Naive B cell (primary cell): ENCODE results near the gene TPM4. TPM values are rescaled to one million over a fixed set of nuclear protein-coding genes. Genes with fewer than 3 reads are reported as not detected.
"Not testable (repeated sequence)": the region's sequence is repeated elsewhere in the genome, so short reads cannot be mapped to it uniquely, and the experiment has no call there.

Source experiments
- ATAC-seq, 2 donors: fragments of 150-1000 bp; cut with Tn5 transposase; 2 replicates each; pipeline ENCODE4 v1.10.0; 2021; ENCODE audit warnings: low read depth in 2 of 2, mild to moderate bottlenecking in 2 of 2, moderate library complexity in 2 of 2
- DNase-seq: peaks from one replicate; pipeline ENCODE4 v3.0.0; 2022
- H3K27ac Mint-ChIP-seq, 6 donors: one replicate each; pipeline ENCODE4 v1.8.0; 2020 to 2022; ENCODE audit warnings: mild to moderate bottlenecking in 6 of 6, mixed read lengths in 6 of 6, moderate library complexity in 5 of 6, inconsistent platforms in 2 of 6
- H3K27me3 Mint-ChIP-seq, 3 donors: one replicate each; pipeline ENCODE4 v1.8.0; 2021 to 2022; ENCODE audit warnings: mixed read lengths in 3 of 3, mild to moderate bottlenecking in 1 of 3
- H3K36me3 Mint-ChIP-seq, 2 donors: one replicate each; pipeline ENCODE4 v1.8.0; 2020 to 2022; ENCODE audit warnings: mixed read lengths in 2 of 2, inconsistent platforms in 1 of 2, mild to moderate bottlenecking in 1 of 2
- H3K4me1 Mint-ChIP-seq, 3 donors: one replicate each; pipeline ENCODE4 v1.8.0; 2020 to 2022; ENCODE audit warnings: mixed read lengths in 3 of 3, inconsistent platforms in 1 of 3, mild to moderate bottlenecking in 1 of 3, moderate library complexity in 1 of 3
- H3K4me3 Mint-ChIP-seq, 8 donors: one replicate each; pipeline ENCODE4 v1.8.0; 2020 to 2022; ENCODE audit warnings: mild to moderate bottlenecking in 8 of 8, mixed read lengths in 8 of 8, moderate library complexity in 8 of 8, inconsistent platforms in 2 of 8
- H3K9me3 Mint-ChIP-seq, 7 donors: one replicate each; pipeline ENCODE4 v1.8.0; 2020 to 2022; ENCODE audit warnings: mixed read lengths in 7 of 7, mild to moderate bottlenecking in 5 of 7, inconsistent platforms in 2 of 7, moderate library complexity in 1 of 7
- polyA plus RNA-seq, 6 donors: library from polyadenylated mRNA; unstranded; fragments of 300-500 nt; fragmentation: Illumina TruSeq; gene quantifications; one replicate each; pipeline ENCODE4 v1.2.3, GENCODE V29; 2021; ENCODE audit warnings: low read depth in 6 of 6

TPM4 gene
- polyA plus RNA-seq, 6 donors from 2014 or later = 53.6 to 85.7 (median 76.7) TPM

DNA sequence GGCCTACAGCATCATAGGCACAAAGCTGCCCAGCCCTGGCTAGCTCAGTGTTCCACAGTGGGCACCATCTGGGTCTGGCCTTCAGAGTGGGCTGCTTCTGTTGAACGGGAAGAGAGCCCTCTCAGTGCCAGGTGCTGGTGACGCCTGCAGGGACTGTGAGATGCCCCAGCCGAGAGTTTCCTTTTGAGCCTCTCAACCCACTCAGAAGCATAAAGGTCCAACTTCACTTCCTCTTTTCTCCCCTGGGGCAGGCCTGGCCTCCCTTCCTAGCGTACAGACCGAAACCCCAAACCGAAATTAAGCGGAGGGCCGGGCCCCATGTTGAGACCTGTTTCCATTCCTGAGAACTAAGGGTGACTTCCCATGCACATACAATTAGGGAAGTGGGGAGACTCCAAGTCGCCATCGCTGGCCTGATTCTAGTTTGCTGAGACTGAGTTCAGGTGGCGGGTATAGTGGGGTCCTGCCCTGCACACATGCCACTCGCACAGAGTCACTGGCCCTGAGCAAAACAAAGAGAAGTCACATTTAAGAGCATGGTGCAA lies 42.3 kb downstream of the TPM4 start:
- Mint-ChIP-seq H3K27me3 (no peaks in the 10 kb centered on the region), H3K4me1 (peaks cover 46 to 63% (median 53%) of the 10 kb centered on the region in 3 donors), H3K9me3 (no peaks in the 10 kb centered on the region), H3K36me3 (no peaks in the 10 kb centered on the region), H3K4me3 (peak overlapping the region; percentile 79 to 92 (median 82)), H3K27ac (peak overlapping the region; percentile 94 to 99 (median 98))
- ATAC-seq = peak; percentile 93 to 95
- peak; percentile 91 for DNase-seq

DNA sequence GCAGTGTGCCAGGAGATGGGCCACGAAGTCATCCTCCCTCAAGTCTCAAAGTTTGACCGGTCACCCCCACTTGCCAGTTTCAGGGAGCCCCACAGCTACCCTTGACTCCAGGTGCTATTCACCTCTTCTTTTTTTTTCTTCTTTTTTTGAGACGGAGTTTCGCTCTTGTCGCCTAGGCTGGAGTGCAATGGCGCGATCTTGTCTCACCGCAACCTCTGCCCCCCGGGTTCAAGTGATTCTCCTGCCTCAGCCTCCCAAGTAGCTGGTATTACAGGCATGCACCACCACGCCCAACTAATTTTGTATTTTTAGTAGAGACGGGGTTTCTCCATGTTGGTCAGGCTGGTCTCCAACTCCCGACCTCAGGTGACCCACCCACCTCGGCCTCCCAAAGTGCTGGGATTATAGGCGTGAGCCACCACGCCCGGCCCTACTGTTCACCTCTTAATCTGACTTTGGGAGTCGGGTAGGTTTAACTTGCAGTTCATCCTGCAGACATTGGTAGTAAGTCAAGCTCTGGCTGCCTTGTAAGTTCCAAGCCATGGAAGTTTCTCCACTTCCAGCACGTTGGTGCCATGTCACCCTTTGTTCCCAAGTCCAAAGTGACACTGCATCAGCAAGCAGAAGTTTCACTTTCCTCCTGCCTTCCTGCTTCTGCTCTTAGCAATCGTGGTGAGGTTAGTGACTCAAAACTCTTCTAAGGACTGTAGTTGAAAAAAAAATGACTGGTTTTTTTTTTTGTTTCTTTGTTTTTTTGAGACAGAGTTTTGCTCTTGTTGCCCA lies 43.0 kb downstream of the TPM4 start:
- Mint-ChIP-seq H3K4me3 (peak overlapping the region; percentile 79 to 92 (median 84)), H3K27ac (peak overlapping the region; percentile 94 to 99 (median 98)), H3K4me1 (peaks cover 43 to 64% (median 51%) of the 10 kb centered on the region in 3 donors)
- ATAC-seq, H3K27me3 Mint-ChIP-seq, H3K36me3 Mint-ChIP-seq, H3K9me3 Mint-ChIP-seq: not testable (repeated sequence)
- peak; percentile 41 for DNase-seq

- H3K27ac Mint-ChIP-seq = peak overlapping the region in 2 of 6 donors; percentile 94 to 98
- H3K9me3 Mint-ChIP-seq = no peaks in the 10 kb centered on the region
- H3K36me3 Mint-ChIP-seq = peaks cover 0 to 8% of the 10 kb centered on the region in 2 donors
- H3K4me1 Mint-ChIP-seq = peaks cover 36 to 47% (median 46%) of the 10 kb centered on the region in 3 donors
- ATAC-seq (no peak), DNase-seq (no peak)
- peak overlapping the region in 1 of 8 donors; percentile 15 for H3K4me3 Mint-ChIP-seq
- no peaks in the 10 kb centered on the region for H3K27me3 Mint-ChIP-seq
Observed at GRCh38 chr19:16121141-16121540, 44.8 kb downstream of the TPM4 start.

- Mint-ChIP-seq H3K27ac (peak overlapping the region in 2 of 6 donors; percentile 39 to 66), H3K4me3 (peak overlapping the region in 1 of 8 donors; percentile 21), H3K9me3 (no peaks in the 10 kb centered on the region), H3K36me3 (peaks cover 0 to 8% of the 10 kb centered on the region in 2 donors), H3K4me1 (peaks cover 34 to 42% (median 41%) of the 10 kb centered on the region in 3 donors), H3K27me3 (no peaks in the 10 kb centered on the region)
- ATAC-seq (no peak), DNase-seq (no peak)
Observed at GRCh38 chr19:16121967-16122366, 45.7 kb downstream of the TPM4 start.

GRCh38 chr19:16124953-16125352 lies 48.7 kb downstream of the TPM4 start:
- H3K27me3 Mint-ChIP-seq = no peaks in the 10 kb centered on the region
- H3K4me3 Mint-ChIP-seq = no peak overlapping the region
- no peaks in the 10 kb centered on the region for H3K9me3 Mint-ChIP-seq
- peak overlapping the region in 1 of 6 donors; percentile 73 for H3K27ac Mint-ChIP-seq
- peaks cover 11 to 20% (median 12%) of the 10 kb centered on the region in 3 donors for H3K4me1 Mint-ChIP-seq
- no peak for DNase-seq
- peaks cover under 1 to 24% of the 10 kb centered on the region in 2 donors for H3K36me3 Mint-ChIP-seq
- no peak for ATAC-seq

GRCh38 chr19:16125737-16126495 lies 49.6 kb downstream of the TPM4 start:
- peaks cover 4 to 31% of the 10 kb centered on the region in 2 donors for H3K36me3 Mint-ChIP-seq
- H3K27ac Mint-ChIP-seq = no peak overlapping the region
- no peaks in the 10 kb centered on the region for H3K27me3 Mint-ChIP-seq
- no peak for DNase-seq
- peaks cover 6 to 18% (median 15%) of the 10 kb centered on the region in 3 donors for H3K4me1 Mint-ChIP-seq
- no peak overlapping the region for H3K4me3 Mint-ChIP-seq
- peaks cover 0 to 2% (median 0%) of the 10 kb centered on the region in 7 donors for H3K9me3 Mint-ChIP-seq
- no peak for ATAC-seq

GRCh38 chr19:16127080-16127479 lies 50.8 kb downstream of the TPM4 start:
- H3K4me3 Mint-ChIP-seq = no peak overlapping the region
- peaks cover 14 to 42% of the 10 kb centered on the region in 2 donors for H3K36me3 Mint-ChIP-seq
- no peak overlapping the region for H3K27ac Mint-ChIP-seq
- DNase-seq (no peak), ATAC-seq (no peak)
- H3K4me1 Mint-ChIP-seq = peaks cover 13 to 22% (median 14%) of the 10 kb centered on the region in 3 donors
- H3K27me3 Mint-ChIP-seq = no peaks in the 10 kb centered on the region
- peaks cover 0 to 11% (median 0%) of the 10 kb centered on the region in 7 donors for H3K9me3 Mint-ChIP-seq

GRCh38 chr19:16127776-16128371 lies 51.6 kb downstream of the TPM4 start:
- H3K4me3 Mint-ChIP-seq = no peak overlapping the region
- no peaks in the 10 kb centered on the region for H3K27me3 Mint-ChIP-seq
- ATAC-seq = no peak
- peaks cover 14 to 50% of the 10 kb centered on the region in 2 donors for H3K36me3 Mint-ChIP-seq
- no peak overlapping the region for H3K27ac Mint-ChIP-seq
- peaks cover 13 to 22% (median 14%) of the 10 kb centered on the region in 3 donors for H3K4me1 Mint-ChIP-seq
- DNase-seq = no peak
- H3K9me3 Mint-ChIP-seq = peaks cover 0 to 11% (median 0%) of the 10 kb centered on the region in 7 donors

DNA sequence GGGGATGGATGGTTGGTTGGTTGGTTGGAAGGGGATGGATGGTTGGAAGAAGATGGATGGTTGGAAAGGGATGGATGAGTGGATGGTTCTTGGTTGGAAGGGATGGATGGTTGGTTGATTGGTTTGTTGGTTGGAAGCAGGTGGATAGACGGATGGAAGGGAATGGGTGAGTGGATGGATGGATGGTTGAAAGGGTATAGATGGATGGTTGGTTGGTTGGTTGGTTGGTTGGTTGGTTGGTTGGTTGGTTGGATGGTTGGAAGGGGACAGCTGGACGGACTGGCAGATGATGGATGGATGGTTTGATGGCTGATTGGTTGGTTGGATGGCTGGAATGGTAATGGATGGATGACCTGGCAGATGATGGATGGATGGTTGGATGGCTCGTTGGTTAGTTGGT lies 55.4 kb downstream of the TPM4 start:
- Mint-ChIP-seq H3K4me1 (peaks cover 9 to 31% (median 25%) of the 10 kb centered on the region in 3 donors), H3K27ac (peak overlapping the region in 4 of 6 donors; percentile 5 to 40 (median 30)), H3K36me3 (peaks cover 21 to 52% of the 10 kb centered on the region in 2 donors), H3K27me3 (no peaks in the 10 kb centered on the region), H3K9me3 (peaks cover 0 to 11% (median 0%) of the 10 kb centered on the region in 7 donors), H3K4me3 (peak overlapping the region in 2 of 8 donors; percentile 1 to 61)
- ATAC-seq (no peak), DNase-seq (no peak)

DNA sequence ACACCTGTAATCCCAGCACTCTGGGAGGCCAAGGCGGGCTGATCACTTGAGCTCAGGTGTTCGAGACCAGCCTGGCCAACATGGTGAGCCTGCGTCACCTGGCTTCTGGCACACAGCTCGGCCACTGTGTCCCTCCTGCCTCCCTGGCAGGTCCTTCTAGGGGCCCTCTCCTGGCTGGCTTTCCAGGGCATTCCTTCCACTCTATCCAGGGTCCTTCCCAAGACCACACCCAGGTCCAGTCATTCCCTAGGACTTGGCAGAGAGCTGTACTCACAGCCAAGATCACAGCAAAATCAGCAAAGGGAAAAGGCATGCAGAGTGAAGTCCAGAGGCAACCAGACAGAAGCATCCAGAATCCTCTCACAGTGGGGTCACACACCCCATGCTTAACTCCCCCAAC lies 57.5 kb downstream of the TPM4 start:
- peaks cover 0 to 11% (median 0%) of the 10 kb centered on the region in 7 donors for H3K9me3 Mint-ChIP-seq

DNA sequence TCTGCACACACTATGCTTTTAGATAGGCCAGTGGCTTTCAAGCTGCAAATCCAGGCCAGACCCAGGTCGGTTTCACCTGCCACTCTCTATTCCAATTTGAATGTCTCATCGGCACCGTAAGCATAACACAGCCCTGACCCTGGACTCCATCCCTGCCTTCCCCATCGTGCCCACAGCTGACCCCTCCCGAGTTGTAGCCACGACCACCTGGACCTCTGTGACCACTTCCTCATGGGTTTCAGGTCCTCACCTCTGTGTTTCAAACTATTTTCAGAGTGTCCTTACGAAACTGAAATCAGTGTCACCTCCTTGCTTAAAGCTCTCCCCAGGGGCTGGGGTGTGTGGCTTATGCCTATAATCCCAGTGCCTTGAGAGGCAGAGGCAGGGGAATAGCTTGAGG lies 58.2 kb downstream of the TPM4 start:
- H3K4me1 Mint-ChIP-seq = peaks cover 7 to 45% (median 36%) of the 10 kb centered on the region in 3 donors
- H3K27ac Mint-ChIP-seq = peak overlapping the region in 5 of 6 donors; percentile 18 to 89 (median 67)
- DNase-seq = no peak
- ATAC-seq = no peak
- no peaks in the 10 kb centered on the region for H3K27me3 Mint-ChIP-seq
- peaks cover 0 to 11% (median 0%) of the 10 kb centered on the region in 7 donors for H3K9me3 Mint-ChIP-seq
- H3K4me3 Mint-ChIP-seq = no peak overlapping the region
- H3K36me3 Mint-ChIP-seq = peaks cover 21 to 39% of the 10 kb centered on the region in 2 donors

More for the DNA sequence above, 57.5 kb downstream of the TPM4 start:
- Mint-ChIP-seq H3K4me3 (no peak overlapping the region), H3K27me3 (no peaks in the 10 kb centered on the region), H3K4me1 (peaks cover 8 to 38% (median 37%) of the 10 kb centered on the region in 3 donors), H3K36me3 (peaks cover 21 to 46% of the 10 kb centered on the region in 2 donors), H3K27ac (peak overlapping the region in 4 of 6 donors; percentile 18 to 89 (median 55))
- DNase-seq = no peak
- no peak for ATAC-seq

- Mint-ChIP-seq H3K9me3 (peaks cover 0 to 11% (median 0%) of the 10 kb centered on the region in 7 donors), H3K4me3 (peak overlapping the region in 2 of 8 donors; percentile 70 to 81), H3K36me3 (peaks cover 17 to 31% of the 10 kb centered on the region in 2 donors), H3K4me1 (peaks cover 17 to 54% (median 40%) of the 10 kb centered on the region in 3 donors), H3K27me3 (no peaks in the 10 kb centered on the region), H3K27ac (peak overlapping the region in 5 of 6 donors; percentile 8 to 91 (median 23))
- DNase-seq = no peak
- no peak for ATAC-seq
Observed at GRCh38 chr19:16135430-16136127, 59.3 kb downstream of the TPM4 start.
